Inflammatory macrophage treated with lipopolysaccharide for 1 hour (primary cell): ENCODE measurements around the gene CDC42EP1.

Source experiments
- DNase-seq, 2 donors: peaks; one replicate each; pipeline ENCODE4 v3.0.0-alpha.2; 2020 to 2022

The CDC42EP1 gene

DNA sequence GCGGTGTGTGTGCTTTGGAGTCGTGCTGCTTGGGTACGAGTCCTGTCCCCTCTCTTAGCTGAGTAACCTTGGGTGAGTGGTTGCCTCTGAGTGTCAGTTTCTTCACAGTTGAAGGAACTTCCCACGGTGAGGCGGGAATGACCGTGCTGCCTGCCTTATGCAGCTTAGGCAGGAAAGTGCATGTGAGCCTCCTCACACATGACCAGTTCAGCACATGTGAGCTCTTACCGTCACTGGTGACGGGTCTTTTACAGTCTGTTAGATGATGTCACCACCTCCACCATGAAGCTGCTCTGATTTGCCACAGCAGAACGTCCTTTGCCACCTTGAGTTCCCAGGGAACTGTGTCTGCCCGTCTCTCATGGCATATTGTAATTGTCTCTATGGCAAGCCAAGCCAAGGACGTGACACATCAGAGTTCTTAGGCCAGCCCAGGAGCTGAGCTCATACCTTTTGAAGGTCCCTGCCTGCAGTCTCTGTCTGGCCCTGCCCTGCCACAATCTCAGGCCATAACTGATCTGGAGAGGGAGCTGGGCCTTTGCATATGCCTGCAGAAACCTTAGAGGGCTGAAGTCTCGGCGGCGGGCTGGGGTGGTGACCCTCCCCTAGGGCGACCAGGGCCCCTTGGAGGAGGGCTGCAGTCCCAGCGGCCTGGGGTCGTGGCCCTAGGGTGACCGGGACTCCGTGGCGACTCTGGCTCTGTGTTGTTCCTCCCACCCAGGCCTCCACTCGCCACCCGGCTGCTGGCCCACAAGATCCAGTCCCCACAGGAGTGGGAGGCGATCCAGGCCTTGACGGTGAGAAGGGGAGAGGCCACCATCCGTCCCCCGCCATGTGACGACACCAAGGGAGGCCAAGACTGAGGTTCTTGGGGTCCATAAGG lies 56.2 kb downstream of the CDC42EP1 start:
- peak in 1 of 2 donors; percentile 51 for DNase-seq

DNA sequence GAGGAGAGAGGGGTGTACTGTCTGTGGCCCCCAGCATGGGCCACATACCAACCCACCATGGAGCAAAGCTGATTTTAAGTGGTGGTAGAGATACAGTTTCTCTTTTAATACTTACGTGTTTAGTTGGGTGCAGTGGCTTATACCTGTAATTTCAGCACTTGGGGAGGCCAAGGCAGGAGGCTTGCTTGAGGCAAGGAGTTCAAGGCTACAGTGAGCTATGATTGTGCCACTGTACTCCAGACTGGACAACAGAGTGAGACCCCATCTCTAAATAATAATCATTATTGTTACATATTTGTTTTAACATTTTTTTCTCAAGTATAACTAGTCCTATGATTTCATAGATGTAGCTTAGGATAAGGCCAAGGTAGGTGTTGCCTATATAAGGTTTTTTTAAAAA lies 57.2 kb downstream of the CDC42EP1 start:
- DNase-seq = no peak

- DNase-seq = no peak
Measured at GRCh38 chr22:37618072-37618656, 57.9 kb downstream of the CDC42EP1 start.

DNA sequence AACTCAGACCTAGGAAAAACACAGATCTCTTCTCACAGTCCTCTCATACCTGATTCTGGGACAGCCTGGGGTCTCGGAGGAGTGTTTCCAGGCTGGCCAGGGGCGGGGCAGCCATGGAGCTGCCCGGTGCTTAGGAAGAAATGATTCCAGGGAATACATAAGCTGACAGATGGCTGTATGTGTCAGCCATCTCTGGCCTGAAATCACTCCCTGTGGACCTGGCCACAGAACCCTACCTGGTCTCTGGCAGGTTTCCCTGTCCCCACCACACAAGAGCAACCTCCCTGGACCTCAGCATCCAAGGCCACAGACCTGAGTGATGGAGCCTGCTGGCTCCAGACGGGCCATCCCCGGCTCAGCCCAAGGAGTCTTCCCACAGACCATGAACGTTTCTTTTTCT lies 58.4 kb downstream of the CDC42EP1 start:
- no peak for DNase-seq
